Measurements from ENCODE around the gene OPN1MW.
"Not testable (repeated sequence)": the region's sequence is repeated elsewhere in the genome, so short reads cannot be mapped to it uniquely, and the experiment has no call there.

Gene OPN1MW

DNA sequence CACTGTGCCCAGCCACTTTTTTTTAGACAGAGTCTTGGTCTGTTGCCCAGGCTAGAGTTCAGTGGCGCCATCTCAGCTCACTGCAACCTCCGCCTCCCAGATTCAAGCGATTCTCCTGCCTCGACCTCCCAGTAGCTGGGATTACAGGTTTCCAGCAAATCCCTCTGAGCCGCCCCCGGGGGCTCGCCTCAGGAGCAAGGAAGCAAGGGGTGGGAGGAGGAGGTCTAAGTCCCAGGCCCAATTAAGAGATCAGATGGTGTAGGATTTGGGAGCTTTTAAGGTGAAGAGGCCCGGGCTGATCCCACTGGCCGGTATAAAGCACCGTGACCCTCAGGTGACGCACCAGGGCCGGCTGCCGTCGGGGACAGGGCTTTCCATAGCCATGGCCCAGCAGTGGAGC lies at the start of gene OPN1MW:
Gene OPN1MW (plus strand): TSS at position 301 of the 400 bp plus-strand sequence. CDS start 82 bp downstream, at position 383.
- not testable (repeated sequence) for DNase-seq

- DNase-seq = no peak
These were observed 46.8 kb upstream of the OPN1MW start for GRCh38 chrX:154135458-154136229.

GRCh38 chrX:154136627-154137161 lies 45.7 kb upstream of the OPN1MW start:
- DNase-seq = no peak

DNA sequence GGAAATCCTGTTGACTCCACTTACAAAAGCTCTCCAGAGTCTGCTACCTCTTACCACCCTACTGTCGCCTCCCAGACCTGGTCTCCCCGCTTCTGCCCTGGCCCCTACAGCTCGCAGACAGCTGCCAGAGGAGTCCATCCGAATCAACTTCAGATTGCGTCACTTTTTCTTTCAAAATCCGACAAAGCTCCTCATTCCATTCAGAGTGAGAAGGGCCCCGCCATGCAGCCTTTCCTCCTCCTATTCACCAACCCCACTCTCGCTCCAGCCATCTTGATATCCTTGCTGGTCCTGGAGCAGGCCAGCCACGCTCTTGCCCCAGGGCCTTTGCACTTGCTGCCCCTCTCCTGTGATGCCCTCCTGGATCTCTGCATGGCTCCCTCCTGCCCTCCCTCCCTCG lies 43.5 kb upstream of the OPN1MW start:
- no peak for DNase-seq

DNA sequence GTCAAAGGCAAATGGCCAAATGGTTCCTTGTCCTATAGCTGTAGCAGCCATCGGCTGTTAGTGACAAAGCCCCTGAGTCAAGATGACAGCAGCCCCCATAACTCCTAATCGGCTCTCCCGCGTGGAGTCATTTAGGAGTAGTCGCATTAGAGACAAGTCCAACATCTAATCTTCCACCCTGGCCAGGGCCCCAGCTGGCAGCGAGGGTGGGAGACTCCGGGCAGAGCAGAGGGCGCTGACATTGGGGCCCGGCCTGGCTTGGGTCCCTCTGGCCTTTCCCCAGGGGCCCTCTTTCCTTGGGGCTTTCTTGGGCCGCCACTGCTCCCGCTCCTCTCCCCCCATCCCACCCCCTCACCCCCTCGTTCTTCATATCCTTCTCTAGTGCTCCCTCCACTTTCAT lies 42.2 kb upstream of the OPN1MW start:
- DNase-seq = no peak

DNA sequence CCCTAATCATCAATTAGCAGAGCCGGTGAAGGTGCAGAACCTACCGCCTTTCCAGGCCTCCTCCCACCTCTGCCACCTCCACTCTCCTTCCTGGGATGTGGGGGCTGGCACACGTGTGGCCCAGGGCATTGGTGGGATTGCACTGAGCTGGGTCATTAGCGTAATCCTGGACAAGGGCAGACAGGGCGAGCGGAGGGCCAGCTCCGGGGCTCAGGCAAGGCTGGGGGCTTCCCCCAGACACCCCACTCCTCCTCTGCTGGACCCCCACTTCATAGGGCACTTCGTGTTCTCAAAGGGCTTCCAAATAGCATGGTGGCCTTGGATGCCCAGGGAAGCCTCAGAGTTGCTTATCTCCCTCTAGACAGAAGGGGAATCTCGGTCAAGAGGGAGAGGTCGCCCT lies 41.7 kb upstream of the OPN1MW start:
- no peak for DNase-seq

DNA sequence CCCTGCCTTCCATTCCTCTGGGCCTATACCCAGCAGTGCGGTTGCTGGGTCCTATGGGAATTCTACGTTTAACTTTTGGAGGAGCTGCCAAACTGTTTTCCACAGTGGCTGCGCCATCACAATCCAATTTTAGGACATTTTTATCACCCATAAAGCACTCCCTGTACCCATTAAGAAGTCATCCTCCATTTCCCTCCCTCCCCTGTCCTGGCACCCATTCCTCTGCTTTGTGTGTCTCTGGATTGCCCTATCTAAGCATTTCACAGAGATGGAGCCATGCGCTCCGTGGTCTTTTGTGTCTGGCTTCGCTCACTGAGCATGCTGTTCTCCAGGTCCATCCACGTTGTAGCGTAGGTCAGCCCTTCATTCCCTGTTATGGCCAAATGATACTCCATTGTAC lies 40.0 kb upstream of the OPN1MW start:
- DNase-seq = no peak

DNA sequence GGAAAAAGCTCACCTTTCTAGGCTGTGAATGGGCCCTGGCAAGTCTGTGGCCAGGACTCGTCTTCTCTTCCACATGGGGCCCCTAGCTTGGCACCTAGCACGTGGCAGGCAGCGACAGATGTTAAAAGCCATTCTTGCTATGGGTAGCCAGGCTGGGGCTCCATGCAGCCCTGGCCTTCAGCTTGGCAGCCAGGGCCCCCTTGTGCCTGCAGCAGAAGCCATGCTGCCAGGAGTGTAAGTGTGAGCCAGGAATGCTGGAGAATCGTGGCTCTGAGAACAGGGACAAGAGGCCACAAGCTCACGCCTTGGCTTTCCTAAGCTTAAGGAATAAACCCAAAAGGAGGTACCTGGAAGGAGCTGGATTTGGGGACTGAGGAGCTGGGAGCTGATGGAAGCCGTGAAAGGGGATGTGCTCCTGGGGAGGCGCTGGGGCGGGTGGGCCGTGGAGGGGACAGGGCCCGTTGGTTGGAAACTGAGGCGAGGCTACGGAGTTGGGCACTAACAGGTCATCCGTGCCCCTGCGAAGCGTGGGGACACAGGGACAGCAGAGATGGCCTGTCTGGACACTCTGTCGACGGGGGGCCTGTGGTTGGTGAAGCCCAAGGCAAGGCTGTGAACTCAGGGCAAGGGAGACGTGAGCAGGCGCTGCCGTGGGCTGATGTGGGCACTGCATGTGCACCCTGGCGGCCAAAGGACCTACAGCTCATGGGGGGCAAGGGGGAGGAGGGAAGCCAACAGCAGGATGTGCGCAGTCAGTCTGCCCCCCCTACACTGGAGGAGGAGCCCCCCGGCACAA lies 39.2 kb upstream of the OPN1MW start:
- DNase-seq = no peak

GRCh38 chrX:154144010-154144409 lies 38.4 kb upstream of the OPN1MW start, which contains the start of gene OPN1LW:
TSS of gene OPN1LW (plus strand) at chrX:154144243. CDS start at chrX:154144284, 41 bp downstream.
- DNase-seq = not testable (repeated sequence)

- DNase-seq = not testable (repeated sequence)
These were observed 31.4 kb upstream of the OPN1MW start for GRCh38 chrX:154151030-154151429.

DNA sequence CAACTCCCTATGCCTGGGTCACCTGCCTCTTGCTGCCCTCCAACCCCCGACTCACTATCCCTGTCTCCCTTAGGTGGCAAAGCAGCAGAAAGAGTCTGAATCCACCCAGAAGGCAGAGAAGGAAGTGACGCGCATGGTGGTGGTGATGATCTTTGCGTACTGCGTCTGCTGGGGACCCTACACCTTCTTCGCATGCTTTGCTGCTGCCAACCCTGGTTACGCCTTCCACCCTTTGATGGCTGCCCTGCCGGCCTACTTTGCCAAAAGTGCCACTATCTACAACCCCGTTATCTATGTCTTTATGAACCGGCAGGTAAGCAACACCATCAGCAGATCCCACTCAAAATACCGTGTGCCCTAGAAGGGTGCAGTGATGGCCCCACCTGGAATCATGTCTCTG lies 26.2 kb upstream of the OPN1MW start:
- not testable (repeated sequence) for DNase-seq

- DNase-seq = not testable (repeated sequence)
These were observed 25.2 kb upstream of the OPN1MW start for GRCh38 chrX:154157207-154157606.

DNA sequence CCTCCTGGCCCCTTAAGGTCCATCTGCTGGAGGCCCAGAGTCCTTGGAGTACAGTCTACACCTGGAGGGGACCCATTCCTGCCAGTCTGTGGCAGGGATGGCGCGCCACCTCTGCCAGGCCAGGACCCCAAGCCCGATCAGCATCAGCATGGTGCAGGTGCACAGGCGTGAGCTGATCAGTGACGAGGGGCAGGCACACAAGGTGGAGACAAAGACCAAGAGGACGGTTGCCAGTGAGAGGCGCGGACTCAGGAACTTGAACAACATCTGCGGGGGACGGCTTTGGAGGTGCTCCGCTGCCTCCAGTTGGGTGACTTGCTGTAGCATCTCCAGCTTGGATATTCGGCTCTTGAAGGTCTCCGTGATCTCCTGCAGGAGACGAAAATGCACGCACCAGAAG lies 23.1 kb upstream of the OPN1MW start:
- not testable (repeated sequence) for DNase-seq

DNA sequence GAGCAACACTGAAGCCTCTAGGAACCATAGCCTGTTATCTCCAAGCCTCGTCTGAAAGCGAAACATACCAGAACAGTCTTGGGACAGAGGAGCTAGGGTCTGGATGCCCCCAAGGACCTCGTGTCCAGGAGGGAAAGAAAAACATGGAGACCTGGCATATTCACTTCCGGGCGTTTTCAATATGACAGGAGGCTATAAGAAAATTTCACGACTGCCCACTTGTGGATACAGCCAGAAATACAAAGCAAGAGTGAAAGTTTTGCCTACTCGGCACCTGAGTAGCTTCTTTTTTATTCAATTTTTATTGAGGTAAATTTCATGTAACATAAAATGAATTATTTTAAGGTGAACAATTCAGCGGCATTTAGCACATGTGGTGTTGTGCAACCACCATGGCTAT lies 17.5 kb upstream of the OPN1MW start:
- not testable (repeated sequence) for DNase-seq

GRCh38 chrX:154168384-154168783 lies 14.0 kb upstream of the OPN1MW start:
- not testable (repeated sequence) for DNase-seq

DNA sequence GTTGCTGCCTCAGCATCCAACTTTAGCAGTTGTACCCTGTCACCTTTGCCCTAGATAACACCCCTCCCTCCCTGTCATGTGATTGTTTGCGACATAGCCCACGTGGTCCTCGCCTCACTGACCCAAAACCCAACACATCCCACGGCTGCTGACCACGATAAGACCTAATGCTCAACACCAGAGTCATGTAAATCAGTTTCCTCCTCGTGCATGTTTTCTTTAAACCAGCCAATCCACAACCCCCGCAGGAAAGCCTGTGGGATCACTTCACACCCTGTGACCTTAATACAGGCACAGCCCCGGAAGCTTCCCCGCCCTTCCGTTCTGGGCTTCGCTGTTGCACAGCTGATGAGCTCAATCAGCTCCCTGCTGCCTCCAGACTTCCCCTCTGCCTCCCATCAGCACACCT lies 9.9 kb upstream of the OPN1MW start:
- not testable (repeated sequence) for DNase-seq

- not testable (repeated sequence) for DNase-seq
These were observed 8.0 kb upstream of the OPN1MW start for GRCh38 chrX:154174356-154174755.

DNA sequence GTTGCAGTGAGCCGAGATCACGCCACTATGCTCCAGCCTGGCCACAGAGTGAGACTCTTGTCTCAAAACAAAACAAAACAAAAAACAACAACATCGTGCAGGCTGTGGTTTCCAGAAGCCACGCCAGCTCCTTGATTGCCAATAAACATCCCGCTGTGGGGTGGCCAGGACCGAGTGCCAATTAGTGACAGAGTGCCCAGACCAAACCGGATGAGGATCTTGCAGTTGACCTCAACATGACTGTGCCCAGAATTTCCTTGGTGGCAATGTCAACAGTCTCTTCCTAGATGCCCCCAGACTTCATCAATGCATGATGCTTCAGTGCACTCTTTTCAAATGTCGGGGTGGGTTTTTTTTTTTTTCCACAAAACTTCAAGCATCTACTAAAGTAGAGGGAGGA lies 1.4 kb downstream of the OPN1MW start:
- DNase-seq = not testable (repeated sequence)

- not testable (repeated sequence) for DNase-seq
These were observed 10.4 kb downstream of the OPN1MW start for GRCh38 chrX:154192846-154193245.

GRCh38 chrX:154194316-154194715 lies 11.9 kb downstream of the OPN1MW start:
- DNase-seq = not testable (repeated sequence)

GRCh38 chrX:154196466-154196865 lies 14.1 kb downstream of the OPN1MW start:
- DNase-seq = not testable (repeated sequence)

GRCh38 chrX:154209670-154210418 lies 27.4 kb downstream of the OPN1MW start:
- DNase-seq = not testable (repeated sequence)

DNA sequence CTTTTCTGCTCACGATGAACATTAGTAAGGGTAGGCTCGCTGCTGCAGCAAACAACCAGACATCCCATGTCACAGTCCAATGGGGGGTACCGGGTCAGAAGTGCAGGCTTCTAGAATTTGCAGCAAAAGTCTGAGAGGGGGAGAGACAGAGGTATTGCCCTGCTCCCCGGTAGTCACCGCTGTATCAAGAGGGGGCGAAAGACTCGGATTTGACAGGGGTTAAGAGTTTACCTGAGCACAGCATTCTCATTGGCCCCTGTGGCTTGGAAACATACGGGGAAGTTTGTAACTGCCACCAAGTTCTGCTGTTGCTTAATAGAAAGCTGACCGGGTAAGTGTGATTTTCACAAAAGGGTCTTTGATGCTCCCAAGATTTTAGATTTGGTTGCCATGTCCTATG lies 28.7 kb downstream of the OPN1MW start:
- DNase-seq = not testable (repeated sequence)

Measured in NCI-H1417 treated with DMSO at 0.1 percent for 48 hours (cell line).